Astrocyte (in vitro differentiated cells and primary cell): ENCODE results near the gene DIAPH1.

Experiments
- CTCF ChIP-seq: IDR thresholded peaks from 2 replicates; pipeline ENCODE4 v1.5.1; 2011; ENCODE audit warnings: low read depth, mild to moderate bottlenecking, inconsistent platforms, low read length, moderate library complexity; ENCODE audit not compliant: insufficient read depth
- EZH2 ChIP-seq: IDR thresholded peaks from 2 replicates; pipeline ENCODE4 v1.6.1; 2012; ENCODE audit warnings: mild to moderate bottlenecking, low read length, inconsistent platforms; ENCODE audit not compliant: insufficient read depth

- TF ChIP-seq CTCF (no peak), EZH2 (no peak)
Observed at GRCh38 chr5:141508798-141509611, 109.8 kb downstream of the DIAPH1 start.
